Effector memory CD4-positive, alpha-beta T cell (primary cell): ENCODE results near the gene NPFFR2.
"Not testable (repeated sequence)": the region's sequence is repeated elsewhere in the genome, so short reads cannot be mapped to it uniquely, and the experiment has no call there.

Experiments used
- DNase-seq, 3 donors: peaks; one replicate each; pipeline ENCODE4 v3.0.0-alpha.2; 2020
- H3K27ac ChIP-seq: 2 replicates; pipeline ENCODE4 v1.7.0; 2013; ENCODE audit warnings: mild to moderate bottlenecking, low read length, moderate library complexity; ENCODE audit not compliant: insufficient read depth, poor library complexity, severe bottlenecking
- H3K27me3 ChIP-seq: replicated peaks from 2 replicates; pipeline ENCODE4 v1.7.0; 2013; ENCODE audit warnings: mild to moderate bottlenecking, low read length; ENCODE audit not compliant: insufficient read depth, control insufficient read depth, poor library complexity, severe bottlenecking
- H3K36me3 ChIP-seq: 2 replicates; pipeline ENCODE4 v1.7.0; 2013; ENCODE audit warnings: mild to moderate bottlenecking, low read length, moderate library complexity; ENCODE audit not compliant: control insufficient read depth, insufficient read depth
- H3K4me1 ChIP-seq: 2 replicates; pipeline ENCODE4 v1.7.0; 2013; ENCODE audit warnings: low read length, mild to moderate bottlenecking; ENCODE audit not compliant: control insufficient read depth, insufficient read depth, poor library complexity, severe bottlenecking
- H3K4me3 ChIP-seq: 2 replicates; pipeline ENCODE4 v1.7.0; 2013; ENCODE audit warnings: low read length, low read depth, mild to moderate bottlenecking; ENCODE audit not compliant: insufficient read depth, poor library complexity, severe bottlenecking
- H3K9me3 ChIP-seq: 2 replicates; pipeline ENCODE4 v1.7.0; 2013; ENCODE audit warnings: mild to moderate bottlenecking, low read length, moderate library complexity; ENCODE audit not compliant: control insufficient read depth

NPFFR2 gene

GRCh38 chr4:72063726-72064125, 31.9 kb downstream of the NPFFR2 start:
- Histone ChIP-seq H3K36me3 (no peaks in the 10 kb centered on the region), H3K4me1 (no peaks in the 10 kb centered on the region), H3K4me3 (no peak overlapping the region), H3K9me3 (no peaks in the 10 kb centered on the region), H3K27ac (no peak overlapping the region), H3K27me3 (no peaks in the 10 kb centered on the region)
- no peak for DNase-seq

GRCh38 chr4:72067051-72067450, 35.3 kb downstream of the NPFFR2 start:
- Histone ChIP-seq H3K4me1 (no peaks in the 10 kb centered on the region), H3K27me3 (no peaks in the 10 kb centered on the region), H3K27ac (no peak overlapping the region), H3K9me3 (no peaks in the 10 kb centered on the region), H3K36me3 (no peaks in the 10 kb centered on the region), H3K4me3 (no peak overlapping the region)
- DNase-seq, result no peak

DNA sequence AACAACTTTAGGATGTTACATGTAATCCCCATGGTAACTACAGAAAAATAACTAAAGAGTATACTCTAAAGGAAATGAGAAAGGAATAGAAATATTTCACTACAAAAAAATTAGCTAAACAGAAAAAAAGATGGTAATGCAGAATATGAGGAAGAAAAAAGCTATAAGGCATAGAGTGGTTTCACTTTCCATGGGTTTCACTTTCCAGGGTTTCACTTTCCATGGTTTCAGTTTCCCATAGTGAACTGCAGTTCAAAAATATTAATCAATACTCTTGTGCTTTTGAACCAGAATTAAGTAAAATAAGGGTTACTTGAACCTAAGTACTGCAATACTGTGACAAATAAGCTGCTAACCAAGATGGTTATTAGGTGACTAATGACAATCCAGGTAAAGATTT, 42.0 kb downstream of the NPFFR2 start:
- Histone ChIP-seq H3K27ac (no peak overlapping the region), H3K4me1 (no peaks in the 10 kb centered on the region), H3K27me3 (no peaks in the 10 kb centered on the region), H3K9me3 (no peaks in the 10 kb centered on the region), H3K4me3 (no peak overlapping the region), H3K36me3 (no peaks in the 10 kb centered on the region)
- DNase-seq, result no peak

DNA sequence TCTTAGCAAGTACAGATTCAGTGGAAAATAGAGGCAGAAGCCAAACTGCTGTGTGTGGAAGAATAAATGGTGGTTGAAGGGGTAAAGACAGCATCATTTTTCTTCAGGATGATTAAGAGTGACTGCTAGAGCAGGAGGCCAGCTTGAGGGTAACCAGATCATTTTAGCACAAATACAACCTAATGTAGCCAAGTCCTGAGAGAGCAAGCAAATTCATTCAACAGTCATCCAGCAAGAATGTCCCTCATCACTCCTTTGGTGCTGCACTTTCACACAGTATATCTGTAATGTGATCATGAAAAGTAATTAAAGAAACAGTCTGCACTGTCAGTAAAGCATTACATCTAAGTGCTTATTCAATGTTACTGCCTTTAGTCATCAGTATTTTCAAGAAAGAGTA, 44.8 kb downstream of the NPFFR2 start:
- Histone ChIP-seq H3K36me3 (no peaks in the 10 kb centered on the region), H3K27ac (no peak overlapping the region), H3K4me1 (no peaks in the 10 kb centered on the region), H3K9me3 (no peaks in the 10 kb centered on the region), H3K27me3 (no peaks in the 10 kb centered on the region), H3K4me3 (no peak overlapping the region)
- DNase-seq, result no peak

- no peak for DNase-seq
- H3K27ac ChIP-seq, result no peak overlapping the region
- H3K4me3 ChIP-seq, result no peak overlapping the region
- H3K36me3 ChIP-seq, result no peaks in the 10 kb centered on the region
- H3K27me3 ChIP-seq, result no peaks in the 10 kb centered on the region
- H3K4me1 ChIP-seq, result no peaks in the 10 kb centered on the region
- no peaks in the 10 kb centered on the region for H3K9me3 ChIP-seq
Observed at GRCh38 chr4:72077346-72077745, 45.5 kb downstream of the NPFFR2 start.

GRCh38 chr4:72084587-72085011, 52.8 kb downstream of the NPFFR2 start:
- no peak overlapping the region for H3K27ac ChIP-seq
- DNase-seq, result no peak
- no peaks in the 10 kb centered on the region for H3K4me1 ChIP-seq
- H3K4me3 ChIP-seq, result no peak overlapping the region
- H3K27me3 ChIP-seq, result no peaks in the 10 kb centered on the region
- H3K9me3 ChIP-seq, result no peaks in the 10 kb centered on the region
- H3K36me3 ChIP-seq, result no peaks in the 10 kb centered on the region

DNA sequence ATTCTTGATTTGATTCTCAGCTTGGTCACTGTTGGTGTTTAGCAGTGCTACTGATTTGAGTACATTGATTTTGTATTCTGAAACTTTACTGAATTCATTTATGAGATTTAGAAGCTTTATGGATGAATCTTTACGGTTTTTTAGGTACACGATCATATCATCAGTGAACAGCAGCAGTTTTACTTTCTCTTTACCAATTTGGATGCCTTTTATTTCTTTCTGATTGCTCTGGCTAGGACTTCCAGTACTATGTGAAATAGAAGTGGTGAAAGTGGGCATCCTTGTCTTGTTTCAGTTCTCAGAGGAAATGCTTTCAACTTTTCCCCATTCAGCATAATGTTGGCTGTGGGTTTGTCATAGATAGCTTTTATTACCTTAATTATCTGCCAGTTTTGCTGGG, 58.8 kb downstream of the NPFFR2 start:
- not testable (repeated sequence) for H3K36me3 ChIP-seq, DNase-seq, H3K27me3 ChIP-seq, H3K9me3 ChIP-seq, H3K4me3 ChIP-seq, H3K4me1 ChIP-seq, H3K27ac ChIP-seq

- Histone ChIP-seq H3K27me3 (no peaks in the 10 kb centered on the region), H3K36me3 (no peaks in the 10 kb centered on the region), H3K9me3 (no peaks in the 10 kb centered on the region), H3K4me3 (no peak overlapping the region), H3K27ac (no peak overlapping the region), H3K4me1 (no peaks in the 10 kb centered on the region)
- DNase-seq, result no peak
Observed at GRCh38 chr4:72094059-72094797, 62.4 kb downstream of the NPFFR2 start.

- H3K9me3 ChIP-seq, result no peaks in the 10 kb centered on the region
- H3K36me3 ChIP-seq, result no peaks in the 10 kb centered on the region
- DNase-seq, result no peak
- H3K27me3 ChIP-seq, result no peaks in the 10 kb centered on the region
- H3K4me3 ChIP-seq, result no peak overlapping the region
- H3K4me1 ChIP-seq, result no peaks in the 10 kb centered on the region
- no peak overlapping the region for H3K27ac ChIP-seq
Observed at GRCh38 chr4:72107456-72107855, 75.7 kb downstream of the NPFFR2 start.

GRCh38 chr4:72109364-72109763, 77.6 kb downstream of the NPFFR2 start:
- no peak overlapping the region for H3K4me3 ChIP-seq
- H3K27me3 ChIP-seq, result no peaks in the 10 kb centered on the region
- H3K4me1 ChIP-seq, result no peaks in the 10 kb centered on the region
- no peaks in the 10 kb centered on the region for H3K9me3 ChIP-seq
- no peak overlapping the region for H3K27ac ChIP-seq
- DNase-seq, result no peak
- no peaks in the 10 kb centered on the region for H3K36me3 ChIP-seq
